LoVo (cell line): ENCODE measurements around the gene PDE6B.
"Not testable (repeated sequence)": the region's sequence is repeated elsewhere in the genome, so short reads cannot be mapped to it uniquely, and the experiment has no call there.

Experiments
- DNase-seq: peaks from one replicate; pipeline ENCODE4 v3.0.0-alpha.2; 2016; ENCODE audit warnings: low spot score

The PDE6B gene

DNA sequence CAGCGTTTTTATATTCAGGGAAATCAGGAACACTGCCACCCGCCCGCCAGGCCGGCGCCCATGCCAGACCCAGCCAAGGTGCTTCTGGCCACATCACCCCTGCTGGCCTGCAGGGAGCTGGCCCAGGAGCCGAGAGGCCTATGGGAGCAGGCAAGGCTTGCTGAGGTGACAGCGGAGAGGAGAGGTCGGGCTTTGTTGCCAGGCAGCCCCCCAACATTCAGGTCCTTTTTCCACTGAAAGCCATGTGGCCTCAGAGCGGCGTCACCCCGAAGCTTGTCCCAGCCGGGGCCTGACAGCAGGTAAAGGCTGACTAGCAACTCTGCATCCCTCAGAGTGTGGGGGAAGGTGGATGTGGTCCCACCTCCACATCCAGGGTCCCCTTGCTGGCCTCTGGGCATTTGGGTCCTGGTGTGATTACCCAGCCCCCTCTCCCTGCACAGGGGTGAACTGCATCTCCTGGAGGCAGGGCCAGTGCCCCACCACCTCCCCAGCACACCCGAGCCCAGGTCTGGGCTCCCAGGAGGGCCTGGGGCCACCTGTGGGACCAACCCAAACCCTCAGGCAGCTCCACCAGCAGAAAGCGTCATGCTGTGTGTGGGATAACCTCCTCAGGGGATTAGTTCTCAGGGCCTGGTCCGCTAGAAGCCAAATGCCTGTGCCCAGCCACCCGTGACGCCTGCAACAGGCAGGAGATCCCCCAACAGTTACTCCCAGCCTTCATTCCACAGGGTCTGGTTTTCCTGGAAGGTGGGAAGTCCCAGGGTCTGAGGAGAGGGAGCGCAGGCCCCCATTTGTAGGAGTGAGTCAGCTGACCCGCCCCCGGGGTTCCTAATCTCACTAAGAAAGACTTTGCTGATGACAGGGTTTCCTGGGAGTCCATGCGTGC, at the start of gene PDE6B:
TSS of gene PDE6B (plus strand) at position 869 of the 886 bp plus-strand sequence. CDS start 54 bp downstream, outside the sequence.
- DNase-seq, result no peak

DNA sequence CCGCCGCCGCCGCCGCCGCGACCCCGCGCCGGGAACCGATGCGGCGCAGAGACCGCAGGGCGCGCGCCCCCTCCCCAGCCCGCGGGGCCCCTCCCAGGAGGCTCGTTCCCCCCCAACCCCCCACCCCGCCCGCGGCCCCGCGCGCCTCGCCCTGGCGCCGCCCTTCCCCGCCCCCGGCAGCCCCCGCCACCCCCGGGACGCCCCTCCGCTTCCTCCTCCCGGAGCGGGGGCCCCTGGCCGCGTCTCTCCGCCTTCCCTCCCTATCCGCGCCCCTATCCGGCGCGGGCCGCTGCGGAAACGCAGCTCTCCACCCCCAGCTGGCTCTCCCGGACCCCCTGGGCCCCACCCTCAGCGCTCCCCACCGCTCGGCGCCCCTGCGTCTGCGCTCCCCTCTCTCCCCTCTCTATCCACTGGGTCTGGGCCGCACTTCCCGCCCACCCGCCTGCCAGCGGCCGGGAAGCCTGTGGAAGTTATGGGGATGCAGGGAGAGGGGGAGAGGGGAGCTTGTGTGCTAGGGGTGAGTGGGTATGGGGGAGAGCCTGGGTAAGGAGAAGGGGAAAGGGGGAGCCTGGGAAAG, 49.0 kb upstream of the PDE6B start, which contains the start of gene TMEM271:
TSS of gene TMEM271 (minus strand) at position 51 of the 577 bp plus-strand sequence. CDS start 233 bp downstream, outside the sequence.
- DNase-seq, result no peak

DNA sequence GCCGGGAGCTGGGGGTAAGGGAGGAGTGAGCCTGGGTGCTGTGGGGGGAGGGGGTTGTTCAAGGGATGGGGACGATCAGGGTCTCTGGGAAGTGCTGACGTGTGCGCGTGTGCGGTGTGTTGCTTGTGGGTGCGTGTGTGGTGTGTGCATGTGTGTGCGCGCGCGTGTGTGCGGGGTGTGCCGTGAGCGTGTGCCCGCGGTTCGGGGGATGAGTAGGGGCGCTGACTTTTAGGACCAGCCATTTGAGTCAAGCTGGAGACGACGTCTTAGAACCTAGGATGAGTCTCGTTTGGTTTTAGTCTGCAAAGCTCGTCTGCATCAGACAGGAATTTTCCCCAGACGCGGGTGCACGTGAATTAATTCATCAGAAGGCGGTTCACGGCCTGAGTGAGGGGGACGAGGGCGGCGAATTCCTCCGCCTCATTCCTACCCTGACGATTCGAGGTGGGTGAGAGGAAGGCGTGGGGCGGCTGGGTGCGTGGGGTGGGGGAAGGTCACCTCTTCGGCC, 48.3 kb upstream of the PDE6B start:
- DNase-seq, result no peak

DNA sequence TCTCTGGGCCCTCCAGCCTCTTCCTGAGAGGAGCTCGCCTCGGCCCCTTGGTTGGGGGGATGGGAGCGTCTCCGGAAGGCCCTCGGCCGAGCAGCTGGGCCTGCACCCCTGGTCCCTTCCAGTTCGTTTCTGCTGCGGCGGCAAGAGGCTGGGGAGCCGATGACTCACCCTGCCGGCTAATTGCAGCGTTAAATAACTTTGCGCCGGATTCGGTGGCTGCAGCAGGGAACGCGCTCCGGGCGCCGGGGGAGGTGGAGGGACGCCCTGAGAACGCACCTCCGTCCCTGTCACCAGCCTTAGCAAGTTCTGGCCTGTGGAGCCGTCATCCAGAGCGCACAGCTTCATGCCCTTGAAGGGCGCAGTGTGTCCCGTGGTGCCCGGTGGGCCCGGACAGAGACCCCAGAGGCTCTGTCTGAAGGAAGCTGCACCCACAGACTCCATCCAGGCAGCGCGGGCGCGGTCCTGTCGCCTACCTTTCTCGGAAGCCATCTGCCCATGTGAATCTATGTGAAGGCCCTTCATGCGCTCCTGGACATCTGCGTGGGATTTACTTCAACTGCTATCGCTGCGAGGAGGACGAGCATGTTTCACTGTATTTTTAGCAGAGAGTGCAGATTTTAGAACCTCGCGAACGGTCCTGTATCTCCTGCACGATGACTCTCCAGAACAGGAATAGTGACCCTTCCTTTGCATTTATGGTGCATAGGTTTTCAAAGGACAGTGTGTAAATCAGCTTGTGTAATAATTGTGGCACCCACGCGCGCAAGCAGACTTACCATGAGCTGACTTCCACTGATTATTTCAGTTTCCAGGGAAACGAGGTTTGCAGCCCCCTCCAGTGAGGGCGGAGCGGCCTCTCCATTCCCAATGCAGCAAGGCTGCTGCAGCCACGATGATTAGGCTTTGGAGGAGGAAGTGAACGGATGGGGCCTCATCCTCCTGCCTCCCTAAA, 47.6 kb upstream of the PDE6B start:
- DNase-seq, result no peak

DNA sequence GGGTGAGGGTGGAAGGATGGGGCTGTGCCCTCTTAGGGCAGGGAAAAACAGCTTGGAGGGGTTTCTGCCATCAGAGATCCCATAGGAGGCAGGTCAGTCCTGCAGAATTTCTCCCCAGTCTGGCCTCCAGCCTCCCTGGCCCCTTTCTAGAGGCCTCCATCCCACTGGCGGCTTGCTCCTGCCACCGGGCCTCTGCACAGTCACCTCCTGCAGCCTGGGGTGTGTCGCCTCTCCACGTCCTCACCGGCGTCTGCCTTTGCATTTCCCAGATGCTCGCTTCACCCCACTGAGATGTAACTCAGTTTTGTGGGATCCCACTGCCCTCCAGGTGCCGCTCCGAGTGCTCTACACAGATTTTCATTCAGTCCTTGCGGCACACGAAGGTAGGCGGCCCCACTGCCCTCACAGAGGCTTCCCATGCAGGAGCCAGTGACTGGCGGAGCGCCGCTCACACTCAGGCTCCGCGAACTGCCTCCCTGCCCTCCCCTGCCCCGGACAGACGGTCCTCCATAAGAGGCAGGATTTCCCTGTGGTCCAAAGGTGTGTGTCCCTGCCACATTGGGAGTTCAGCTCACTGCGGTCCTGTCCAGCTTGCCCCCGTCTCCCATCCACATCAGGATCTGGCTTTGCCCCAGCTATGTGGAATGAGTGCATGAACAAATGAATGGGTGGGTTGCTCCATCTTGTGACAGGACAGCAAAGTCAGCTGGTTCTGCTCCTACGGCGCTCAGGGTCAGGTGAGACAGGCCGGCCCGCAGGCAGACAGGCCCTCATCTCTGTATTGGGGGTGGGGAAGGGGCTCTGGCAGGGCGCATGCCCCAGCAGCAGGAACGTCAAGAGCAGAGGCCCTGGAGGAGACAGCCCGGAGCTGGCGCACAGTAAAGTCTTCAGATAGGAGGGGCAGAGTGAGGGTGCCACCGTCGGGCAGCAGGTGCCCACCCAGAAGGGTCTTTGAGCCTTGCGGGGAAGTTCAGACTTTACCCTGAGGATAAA, 46.6 kb upstream of the PDE6B start:
- DNase-seq, result no peak

DNA sequence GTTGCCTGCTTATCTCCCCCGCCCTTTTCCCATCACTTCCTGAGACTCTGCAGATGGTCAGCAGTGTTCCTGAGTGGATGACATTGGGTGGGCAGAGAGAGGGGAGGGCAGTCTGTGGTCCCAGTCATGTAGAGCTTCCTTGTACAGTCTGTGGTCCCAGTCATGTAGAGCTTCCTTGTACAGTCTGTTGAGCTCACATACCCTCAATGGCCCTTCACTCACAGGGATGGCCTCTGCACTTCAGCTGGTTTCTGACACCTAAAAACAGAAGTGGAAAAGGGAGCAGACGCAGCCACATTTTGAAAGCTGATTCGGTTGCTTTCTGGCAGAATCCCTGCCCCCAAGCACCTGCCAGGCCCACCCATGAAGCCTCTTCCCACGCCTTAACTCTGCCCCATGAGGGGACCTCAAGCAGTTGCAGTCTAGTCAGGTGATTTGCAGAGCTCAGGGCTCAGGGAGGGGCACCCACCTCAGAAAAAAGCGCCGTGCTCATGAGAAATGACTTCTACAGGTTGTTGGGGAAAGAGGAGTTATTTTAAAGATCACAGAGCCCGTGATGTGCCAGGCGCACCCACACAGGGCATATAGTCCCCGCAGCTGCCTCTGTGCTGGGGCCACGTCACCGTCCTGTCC, 45.7 kb upstream of the PDE6B start:
- no peak for DNase-seq

DNA sequence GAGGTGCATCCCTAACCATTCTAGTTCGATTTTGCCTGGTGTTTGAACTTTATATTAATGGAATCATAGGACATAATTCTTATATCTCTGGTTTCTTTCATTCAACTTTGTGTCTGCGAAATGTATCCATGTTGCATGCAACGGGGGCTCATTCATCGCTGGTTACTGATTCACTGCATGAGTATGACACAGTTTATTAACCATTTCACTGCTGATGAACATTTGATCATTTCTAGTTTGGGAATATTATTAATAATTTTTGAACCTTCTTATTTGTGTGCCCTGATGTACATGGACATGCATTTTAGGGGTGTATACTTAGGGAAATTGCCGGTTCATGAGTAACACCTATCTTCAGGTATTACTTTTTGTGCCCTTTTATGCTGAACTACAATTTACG, 44.2 kb upstream of the PDE6B start:
- DNase-seq, result no peak

DNA sequence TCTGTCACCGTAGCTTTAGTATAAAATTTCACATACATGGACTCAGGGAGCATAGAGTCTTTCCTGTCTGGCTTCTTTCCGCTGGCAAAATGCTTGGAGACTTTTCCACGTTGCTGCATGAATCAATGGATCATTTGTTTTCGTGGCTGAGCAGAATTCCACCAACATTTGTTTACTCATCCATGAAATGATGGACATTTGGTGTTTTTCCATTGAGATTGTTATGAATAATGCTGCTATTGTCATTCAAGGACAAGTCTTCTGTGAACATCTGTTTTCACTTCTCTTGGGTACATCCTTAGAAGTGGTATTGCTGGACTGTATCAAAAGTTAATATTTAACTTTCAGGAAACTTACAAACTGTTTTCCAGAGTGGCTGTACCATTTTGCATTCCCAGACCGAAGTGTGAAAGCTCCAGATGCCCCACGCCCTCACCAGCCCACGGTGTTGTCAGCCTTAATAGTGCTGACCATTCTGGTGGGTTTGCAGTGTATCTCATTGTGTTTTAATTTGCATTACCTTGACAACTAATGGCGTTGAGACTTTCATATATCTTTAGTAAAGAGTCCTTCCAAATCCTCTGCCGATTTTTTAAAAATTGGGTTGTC, 43.5 kb upstream of the PDE6B start:
- DNase-seq, result no peak

DNA sequence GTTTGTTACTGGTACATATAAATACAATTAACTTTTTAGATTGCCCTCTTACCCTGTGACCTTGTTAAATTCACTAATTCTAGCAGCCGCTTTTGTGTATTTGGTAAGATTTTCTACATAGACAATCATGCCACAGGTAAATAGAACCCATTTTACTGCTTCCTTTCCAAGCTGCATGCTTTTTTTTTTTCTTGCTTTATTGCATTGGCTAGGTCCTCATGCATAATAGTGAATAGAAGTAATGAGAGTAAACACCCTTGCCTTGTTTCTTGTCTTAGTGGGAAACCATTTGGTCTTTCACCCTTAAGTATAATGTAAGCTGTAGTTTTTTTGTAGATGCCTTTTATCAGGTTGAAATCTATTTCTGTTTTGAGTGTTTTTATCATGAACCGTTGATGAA, 41.6 kb upstream of the PDE6B start:
- no peak for DNase-seq

DNA sequence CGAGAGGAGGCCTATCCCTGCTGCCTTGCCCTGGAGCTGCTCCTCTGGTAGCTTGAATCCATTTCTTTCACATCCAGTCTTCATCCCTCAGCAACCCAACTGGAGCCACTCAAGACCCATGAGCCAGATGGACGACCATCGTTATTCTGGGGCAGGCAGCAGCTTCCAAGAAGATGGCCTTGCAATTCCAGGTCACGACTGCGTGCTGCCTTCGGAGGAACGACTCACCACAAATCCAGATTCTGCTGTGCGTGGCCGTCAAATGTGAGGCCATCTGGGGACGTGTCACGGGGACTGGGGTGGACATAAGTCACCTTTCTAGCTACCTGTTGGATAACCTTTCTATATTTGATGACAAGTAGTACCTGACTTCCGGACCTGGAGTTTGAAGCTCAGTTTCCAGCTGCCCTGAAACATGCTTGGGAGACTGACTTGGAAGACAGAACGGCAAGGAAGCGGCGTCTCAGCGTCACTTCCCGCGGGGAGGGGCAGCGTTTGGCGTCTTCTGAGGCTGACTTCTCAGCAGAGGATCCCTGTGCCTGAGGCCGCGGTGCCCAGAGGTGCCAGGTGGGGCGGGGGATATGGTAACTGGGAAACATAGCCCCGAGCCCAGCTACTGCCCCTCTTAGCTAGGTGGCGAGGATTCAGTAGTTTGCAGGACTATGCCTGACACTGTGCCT, 37.6 kb upstream of the PDE6B start:
- no peak for DNase-seq

DNA sequence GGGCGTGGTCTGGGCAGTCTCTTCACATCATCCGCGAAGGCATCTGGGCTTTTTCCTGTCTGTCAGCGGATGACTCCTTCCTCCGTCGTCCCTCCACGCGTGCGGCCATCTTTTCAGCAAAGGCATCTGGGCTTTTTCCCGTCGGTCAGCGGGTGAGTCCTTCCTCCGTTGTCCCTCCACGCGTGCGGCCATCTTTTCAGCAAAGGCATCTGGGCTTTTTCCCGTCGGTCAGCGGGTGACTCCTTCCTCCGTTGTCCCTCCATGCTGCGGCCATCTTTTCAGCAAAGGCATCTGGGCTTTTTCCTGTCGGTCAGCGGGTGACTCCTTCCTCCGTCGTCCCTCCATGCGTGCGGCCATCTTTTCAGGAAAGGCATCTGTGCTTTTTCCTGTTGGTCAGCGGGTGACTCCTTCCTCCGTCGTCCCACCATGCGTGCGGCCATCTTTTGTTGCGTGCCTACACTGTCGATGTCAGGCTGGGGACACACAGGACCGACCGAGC, 37.0 kb upstream of the PDE6B start:
- no peak for DNase-seq

DNA sequence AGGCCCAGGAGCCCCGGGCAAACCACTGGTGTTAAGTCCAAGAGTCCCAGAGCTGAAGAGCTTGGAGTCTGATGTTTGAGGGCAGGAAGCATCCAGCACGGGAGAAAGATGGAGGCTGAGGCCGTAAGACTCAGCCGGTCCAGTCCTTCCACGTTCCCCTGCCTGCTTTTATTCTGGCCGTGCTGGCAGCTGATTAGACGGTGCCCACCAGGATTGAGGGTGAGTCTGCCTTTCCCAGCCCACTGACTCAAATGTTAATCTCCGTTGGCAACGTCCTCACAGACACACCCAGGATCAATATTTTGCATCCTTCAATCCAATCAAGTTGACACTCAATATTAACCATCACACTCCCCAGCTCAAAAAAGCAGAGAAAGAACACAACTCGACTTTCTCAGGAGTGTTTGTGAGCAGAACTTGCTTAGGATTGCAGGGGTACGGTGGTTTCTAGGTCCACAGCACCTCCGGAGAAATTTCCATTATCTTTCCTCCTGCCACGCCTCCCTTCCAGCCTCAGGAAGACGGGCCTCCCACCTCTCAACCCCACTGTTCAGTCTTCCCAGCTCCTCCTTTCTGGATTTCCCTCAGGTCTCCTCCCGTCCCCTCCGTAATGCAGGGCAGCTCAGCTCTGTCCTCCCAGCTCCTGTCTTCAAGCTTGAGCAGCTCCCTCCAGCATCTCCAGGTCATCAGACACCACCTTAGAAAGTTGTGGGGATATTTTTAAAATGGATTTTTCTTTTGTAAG, 36.0 kb upstream of the PDE6B start:
- no peak for DNase-seq

DNA sequence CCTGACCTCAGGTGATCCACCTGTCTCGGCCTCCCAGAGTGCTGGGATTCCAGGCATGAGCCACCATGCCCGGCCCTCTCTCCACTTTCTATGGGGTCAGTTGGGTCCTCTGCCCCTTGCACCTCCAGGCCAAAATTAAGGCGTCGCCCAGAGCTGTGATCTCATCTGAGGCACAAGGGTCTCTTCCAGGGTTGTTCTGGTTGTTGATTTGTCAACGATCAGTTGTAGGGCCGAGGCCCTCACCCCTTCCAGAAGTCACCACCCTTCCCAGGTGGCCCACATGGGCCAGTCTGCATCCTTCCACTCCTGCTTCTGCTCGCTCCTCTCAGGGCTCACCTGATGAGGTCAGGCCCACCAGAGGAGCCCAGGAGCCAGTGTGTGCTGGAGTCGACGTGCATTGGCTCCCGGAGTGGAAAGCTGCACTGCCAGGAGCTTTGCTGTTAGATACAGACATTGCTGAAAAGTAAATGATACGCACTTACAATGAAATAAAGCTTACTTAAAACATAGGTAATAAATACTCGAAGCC, 35.0 kb upstream of the PDE6B start:
- no peak for DNase-seq

DNA sequence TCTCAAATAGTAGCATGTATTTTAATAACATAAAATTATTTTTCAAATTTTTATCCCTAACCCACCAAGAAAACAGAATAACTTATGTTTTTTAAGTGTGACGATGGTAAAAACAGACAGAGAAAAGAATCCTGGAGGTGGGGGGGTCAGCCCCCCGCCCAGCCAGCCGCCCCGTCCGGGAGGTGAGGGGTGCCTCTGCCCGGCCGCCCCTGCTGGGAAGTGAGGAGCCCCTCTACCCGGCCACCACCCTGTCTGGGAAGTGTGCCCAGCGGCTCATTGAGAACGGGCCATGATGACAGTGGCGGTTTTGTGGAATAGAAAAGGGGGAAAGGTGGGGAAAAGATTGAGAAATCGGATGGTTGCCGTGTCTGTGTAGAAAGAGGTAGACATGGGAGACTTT, 33.2 kb upstream of the PDE6B start:
- not testable (repeated sequence) for DNase-seq

DNA sequence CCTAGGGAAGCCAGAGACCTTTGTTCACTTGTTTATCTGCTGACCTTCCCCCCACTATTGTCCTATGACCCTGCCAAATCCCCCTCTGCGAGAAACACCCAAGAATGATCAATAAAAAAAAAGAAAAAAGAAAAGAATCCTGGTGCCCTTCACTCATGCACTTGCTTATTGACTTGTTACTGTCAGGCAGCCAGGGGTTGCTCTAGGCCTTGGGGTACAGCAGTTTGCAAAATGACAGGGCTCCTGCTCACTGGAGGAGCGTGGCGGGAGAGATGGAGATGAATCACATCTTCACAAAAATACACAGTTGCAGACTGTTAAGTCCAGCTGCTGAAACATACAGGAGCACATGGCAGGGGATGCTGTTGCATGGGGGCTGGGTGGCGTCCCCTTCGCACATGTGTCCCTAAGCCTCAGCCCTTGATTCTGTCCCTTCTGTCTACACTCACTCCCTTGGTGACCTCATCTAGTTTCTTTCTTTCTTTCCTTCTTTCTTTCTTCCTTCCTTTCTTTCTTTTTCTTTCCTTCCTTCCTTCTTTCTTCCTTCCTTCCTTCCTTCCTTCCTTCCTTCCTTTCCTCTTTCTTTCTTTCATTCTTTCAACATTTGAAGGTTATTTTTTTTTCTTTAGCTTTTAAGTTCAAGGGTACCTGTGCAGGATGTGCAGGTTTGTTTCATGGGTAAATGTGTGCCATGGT, 32.4 kb upstream of the PDE6B start:
- no peak for DNase-seq

DNA sequence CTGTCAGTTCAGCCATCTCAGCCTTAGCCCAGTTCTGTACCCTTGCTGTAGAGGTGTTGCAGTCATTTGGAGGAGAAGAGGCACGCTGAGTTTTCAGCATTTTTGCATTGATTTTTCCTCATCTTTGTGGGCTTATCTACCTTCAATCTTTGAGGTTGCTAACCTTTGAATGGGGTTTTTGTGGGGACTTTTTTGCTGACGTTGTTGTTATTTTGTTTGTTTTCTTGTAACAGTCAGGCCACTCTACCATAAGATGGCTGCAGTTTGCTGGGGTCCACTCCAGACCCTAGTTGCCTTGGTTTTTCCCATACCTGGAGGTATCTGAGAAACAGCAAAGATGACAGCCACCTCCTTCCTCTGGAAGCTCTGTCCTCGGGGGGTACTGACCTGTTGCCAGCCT, 26.4 kb upstream of the PDE6B start:
- no peak for DNase-seq

DNA sequence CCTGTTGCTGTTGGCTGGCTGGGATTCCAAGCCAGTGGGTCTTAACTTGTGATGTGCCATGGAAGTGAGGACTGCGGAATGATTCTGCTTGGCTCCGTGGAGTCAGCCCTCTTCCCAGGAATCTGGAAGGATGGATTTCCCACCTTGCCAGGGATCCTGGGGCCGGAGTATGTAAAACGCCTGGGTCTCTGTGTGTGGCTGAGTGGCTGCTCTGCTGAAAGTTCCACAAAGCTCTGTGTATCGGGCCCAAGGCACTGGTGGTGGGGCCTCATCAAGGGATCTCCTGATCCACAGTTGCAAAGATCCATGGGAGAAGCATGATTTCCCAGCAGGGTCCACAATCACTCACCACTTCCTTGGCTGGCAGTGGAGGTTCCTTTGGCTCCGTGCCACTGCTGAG, 25.2 kb upstream of the PDE6B start:
- DNase-seq, result no peak
